T follicular helper cell (primary cell): ENCODE measurements around the gene HESX1.

Experiments
- DNase-seq: peaks from one replicate; pipeline ENCODE4 v3.0.0-alpha.2; 2020; ENCODE audit warnings: low read depth
- total RNA-seq, 2 experiments: gene quantifications; one replicate each; lab custom pipeline; 2026; lab: John Stamatoyannopoulos, UW

The HESX1 gene
- 0.04 to 0.24 reads per million in 2 experiments for total RNA-seq

DNA sequence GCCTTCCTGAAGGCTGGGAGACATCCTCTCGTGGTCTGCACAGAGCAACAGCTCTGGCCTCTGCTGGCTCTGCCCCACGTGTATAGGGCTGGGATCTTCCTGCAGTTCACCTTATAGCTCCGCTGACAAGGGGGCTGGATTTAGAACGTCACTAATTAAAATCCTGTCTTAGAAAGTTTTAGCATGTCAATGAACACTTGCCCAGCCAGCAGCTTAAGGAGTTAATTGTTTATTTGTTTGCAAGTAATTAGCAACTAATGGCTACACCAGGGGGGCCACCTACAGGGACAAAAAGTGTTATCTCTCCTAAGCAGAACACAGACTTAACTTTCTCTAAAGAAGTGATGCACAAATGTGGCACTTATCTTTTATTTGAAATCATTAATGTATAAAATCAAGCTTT is at the start of gene HESX1:
Gene HESX1 (minus strand): TSS at position 84 of the 403 bp plus-strand sequence. CDS start 60 bp downstream, at position 24.
- no peak for DNase-seq

DNA sequence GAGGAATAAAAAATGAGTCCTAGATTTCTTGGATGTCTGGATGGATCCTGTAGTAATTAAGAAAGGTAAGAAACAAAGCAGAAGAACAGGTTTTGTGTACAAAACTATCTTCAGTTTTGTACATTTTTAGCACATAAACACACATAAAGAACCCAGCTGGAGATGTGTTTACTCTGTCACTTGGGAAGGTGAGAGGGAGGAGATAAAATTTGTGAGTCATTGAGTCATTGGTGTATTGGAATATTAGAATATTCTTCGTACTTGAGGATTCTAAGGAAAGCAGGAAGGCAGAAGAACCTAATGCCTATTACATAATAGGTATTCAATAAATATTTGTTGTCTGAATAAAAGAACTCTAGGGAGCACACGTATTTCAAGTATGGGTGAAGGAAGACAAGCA is 45.2 kb upstream of the HESX1 start:
- DNase-seq, result no peak

DNA sequence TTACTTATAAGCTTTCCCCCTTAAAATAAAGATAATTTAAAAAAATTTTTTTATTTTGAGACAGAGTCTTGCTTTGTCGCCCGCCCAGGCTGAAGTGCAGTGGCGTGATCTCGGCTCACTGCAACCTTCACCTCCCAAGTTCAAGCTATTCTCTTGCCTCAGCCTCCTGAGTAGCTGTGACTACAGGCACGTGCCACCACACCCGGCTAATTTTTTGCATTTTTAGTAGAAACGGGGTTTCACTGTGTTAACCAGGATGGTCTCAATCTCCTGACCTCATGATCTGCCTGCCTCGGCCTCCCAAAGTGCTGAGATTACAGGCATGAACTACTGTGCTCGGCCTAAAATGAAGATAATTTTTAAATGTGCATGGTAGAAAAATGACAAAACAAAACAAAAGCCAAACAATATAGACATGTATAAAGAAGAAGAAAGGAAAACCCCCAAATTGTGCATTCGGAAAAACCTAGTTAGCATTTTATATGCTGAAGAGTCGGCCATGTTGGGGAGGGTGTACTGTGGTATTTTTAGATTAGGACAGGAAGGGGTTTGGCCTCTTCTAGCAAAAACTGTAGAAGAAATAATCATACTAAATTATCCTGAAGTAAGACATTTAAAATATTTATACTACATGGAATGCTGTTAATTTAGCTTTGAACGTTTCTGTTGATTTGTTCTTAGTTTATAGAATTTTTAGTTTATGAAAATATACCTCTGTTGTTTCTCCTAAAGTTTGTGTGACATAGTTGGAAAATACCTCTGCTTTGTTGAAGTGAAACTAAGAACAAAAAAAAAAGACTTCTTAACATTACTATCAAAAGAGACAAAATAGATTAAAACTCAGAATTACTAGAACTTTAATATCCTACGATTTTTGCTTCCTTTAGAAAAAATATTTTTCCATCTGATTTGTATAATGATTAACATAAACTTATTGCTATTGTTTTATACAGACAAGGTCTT is 35.1 kb upstream of the HESX1 start:
- DNase-seq, result no peak

DNA sequence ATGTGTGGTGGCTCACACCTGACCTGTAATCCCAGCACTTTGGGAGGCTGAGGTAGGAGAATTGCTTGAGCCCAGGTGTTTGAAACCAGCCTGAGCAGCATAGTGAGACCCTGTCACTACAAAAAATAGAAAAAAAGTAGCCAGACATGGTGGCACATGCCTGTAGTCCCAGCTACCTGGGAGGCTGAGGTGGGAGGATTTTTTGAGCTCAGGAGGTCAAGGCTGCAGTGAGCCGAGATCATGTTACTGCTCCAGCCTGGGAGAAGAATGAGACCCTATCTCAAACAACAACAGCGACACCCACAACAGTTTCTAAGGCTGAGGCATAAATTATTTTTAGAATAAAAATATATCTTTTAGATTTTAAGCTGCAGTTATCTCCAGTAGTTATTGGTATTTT is 34.0 kb upstream of the HESX1 start:
- DNase-seq, result no peak

DNA sequence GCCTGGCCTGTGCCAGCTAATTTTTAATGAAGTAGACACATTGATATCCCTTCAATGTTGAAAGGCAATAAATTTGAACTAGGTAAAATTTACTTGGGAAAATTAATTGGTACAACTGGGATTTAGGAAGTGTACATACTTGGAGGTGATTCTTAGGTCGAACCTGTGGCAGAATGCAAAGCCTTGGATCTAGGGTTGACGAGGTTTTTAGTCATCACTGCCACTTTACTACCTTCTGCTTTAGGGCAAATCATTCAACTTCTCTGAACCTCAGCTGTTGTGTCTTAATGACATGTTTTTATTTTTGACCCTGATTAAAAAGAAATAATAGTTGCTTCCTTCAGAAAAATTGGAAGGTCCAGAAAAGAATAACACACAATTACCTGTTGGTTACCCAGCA is 30.2 kb upstream of the HESX1 start:
- DNase-seq, result no peak

DNA sequence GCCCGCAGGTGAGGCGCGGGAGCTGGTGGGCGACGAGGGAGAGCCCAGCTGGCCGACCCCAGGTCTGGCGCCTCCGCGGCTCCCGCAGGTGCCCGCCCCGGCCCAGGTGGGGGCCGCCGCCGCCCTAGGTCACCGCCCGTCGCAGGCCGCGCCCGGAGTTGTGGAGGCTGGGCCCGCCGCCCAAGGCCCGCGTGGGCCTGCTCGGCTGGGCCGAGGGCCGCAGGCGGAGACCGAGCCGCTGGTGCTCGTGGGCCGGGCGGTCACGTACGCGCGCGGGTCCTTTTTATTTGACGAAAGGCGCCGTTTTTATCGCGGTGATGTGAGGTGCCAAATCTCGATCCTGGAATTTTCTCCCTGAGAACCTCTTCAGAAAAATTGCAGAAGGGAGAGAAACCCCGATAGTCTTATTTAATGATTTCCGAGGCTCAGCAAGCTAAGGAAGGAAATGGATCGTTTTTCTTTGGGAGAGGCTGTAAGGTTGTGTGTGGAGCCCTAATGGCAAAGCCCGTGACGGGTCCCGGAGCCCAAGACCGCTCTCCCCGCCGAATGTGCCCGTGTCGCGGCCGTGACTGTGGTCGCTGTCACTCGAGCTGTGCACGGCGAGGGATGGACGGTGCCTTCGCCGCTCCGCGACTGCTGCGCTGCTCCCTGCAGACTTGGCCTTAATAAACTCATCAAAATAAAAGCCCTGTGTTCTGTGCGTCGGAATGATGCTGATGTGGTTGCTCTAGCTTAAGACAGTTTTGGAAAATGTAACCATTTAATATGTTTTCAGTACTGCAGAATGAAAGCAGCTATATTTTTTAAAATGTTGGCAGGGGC is 28.4 kb upstream of the HESX1 start:
- DNase-seq, result peak; percentile 6

DNA sequence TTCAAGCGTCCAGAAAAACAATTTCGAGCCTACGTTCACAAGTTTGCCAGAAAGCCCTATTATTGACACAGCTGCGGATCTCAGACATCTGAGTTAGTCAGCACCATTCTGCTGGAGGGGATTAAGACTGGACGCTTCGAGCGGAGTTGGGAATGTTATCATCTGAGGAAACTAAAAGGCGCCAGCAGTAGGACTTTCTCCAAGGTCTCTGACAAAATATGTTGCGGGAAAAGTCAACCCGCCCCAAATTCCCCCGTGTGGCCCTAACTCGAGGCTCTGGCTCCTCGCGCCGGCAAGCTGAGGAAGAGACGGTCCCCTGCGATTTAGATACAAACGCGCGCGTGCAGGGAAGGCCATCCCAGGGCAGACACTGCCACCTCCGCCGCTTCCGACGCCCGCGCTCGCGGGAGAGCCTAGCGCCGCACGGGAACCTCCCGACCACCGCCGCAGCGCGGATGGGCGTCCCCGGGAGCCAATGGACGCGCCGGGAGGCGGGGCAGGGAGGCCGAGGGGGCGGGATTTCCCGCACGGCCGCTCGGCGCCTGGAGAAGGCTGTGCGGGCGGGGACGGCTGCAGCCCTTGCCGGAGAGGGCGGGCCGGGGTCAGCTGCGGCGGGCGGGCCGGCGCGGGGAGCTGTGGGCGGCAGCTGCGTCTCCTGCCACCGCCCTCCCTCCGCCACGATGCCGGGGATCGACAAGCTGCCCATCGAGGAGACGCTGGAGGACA is 27.6 kb upstream of the HESX1 start, which contains the start of gene APPL1:
Gene APPL1 (plus strand): TSS at position 526 of the 726 bp plus-strand sequence. CDS start 155 bp downstream, at position 681.
- peak; percentile 77 for DNase-seq

DNA sequence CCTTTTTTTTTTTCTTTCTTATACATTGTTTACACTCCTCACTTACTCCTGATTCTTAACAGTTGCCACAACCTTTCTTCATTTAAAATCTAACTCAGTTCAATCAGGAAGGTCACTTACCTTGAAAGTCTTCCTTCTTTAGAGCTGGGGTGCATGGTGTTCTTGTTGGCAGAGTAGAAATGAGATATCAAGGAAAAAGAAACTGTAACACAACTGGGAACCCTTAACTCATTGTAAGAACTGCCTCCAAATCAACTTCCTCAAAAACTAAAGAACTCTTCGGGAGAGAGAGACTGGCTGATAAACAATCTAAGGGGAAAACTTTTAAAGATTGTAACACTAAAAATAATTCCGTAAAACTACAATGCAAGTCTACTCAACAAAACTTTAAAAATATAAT is 26.4 kb upstream of the HESX1 start:
- DNase-seq, result no peak

DNA sequence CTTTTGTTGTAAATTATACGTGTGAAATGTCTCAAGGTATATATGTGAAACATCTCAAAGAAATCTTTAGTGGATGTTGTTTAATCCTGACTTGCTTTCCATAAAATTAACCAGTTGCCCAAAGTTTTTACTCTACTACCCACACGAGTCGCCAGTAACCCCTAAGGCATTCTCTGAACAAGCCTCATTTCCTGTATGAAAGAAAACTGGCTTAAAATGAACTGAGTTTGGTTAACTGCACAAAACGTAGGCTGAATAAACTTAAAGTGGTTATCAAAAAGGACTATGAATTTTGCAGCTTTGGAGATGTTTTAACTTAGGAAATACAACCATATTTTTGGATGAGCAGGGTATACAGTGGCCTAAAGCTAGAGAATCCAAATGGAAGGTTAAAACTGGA is 25.1 kb upstream of the HESX1 start:
- no peak for DNase-seq

DNA sequence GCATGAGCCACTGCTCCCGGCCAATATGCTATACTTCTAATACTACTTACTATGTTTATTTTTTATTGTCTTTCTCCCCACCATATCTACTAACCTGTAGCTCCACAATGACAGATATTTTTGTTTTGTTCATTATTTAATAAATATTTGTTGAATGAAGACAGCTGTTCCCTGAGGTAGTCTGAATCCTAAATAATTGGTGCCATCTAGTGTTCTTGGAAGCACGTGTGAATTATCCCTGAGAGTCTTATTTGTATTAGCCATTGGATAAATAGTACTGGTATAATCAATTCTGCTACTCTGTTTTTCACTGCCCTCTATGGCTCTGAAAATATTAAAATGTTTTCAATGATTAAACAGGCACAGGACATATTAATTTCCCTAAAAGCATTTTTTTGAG is 22.1 kb upstream of the HESX1 start:
- DNase-seq, result no peak

DNA sequence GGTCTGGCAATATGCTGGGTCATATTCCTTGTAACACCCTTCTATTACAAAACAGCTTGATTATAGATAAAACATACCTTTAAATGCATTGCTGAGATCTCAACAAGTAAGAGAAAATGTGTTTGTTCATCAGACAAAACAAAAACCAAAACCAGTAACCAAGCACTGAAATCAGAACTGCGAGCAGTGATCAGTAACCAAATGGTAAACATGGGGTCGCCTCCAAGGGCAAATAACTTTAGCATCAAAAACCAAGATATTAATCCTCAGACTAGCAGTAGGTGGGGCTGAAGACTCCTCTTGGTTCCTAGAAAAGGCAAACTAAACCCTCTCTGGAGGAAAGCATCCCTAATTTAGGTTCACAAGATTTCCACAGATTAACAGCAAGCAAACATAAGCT is 6.6 kb upstream of the HESX1 start:
- no peak for DNase-seq

DNA sequence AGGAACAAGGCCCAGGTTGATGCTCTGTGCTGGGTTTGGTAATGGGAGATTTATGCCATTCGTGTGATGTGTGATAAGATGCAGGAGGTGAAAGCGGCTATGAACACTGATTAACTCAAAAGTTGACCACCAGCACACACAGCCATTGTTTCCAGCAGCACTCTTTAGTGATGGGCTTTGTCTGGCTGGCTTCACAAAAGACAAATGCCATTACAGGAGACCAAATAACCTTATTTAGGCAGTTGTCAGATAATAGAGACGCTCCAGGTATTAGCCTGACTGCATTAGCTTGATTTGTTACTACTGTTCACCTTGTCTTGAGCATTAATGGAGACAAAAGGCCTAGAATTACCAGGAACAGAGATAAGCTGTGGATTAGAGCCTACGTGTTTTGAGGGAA is 5.1 kb downstream of the HESX1 start:
- no peak for DNase-seq

DNA sequence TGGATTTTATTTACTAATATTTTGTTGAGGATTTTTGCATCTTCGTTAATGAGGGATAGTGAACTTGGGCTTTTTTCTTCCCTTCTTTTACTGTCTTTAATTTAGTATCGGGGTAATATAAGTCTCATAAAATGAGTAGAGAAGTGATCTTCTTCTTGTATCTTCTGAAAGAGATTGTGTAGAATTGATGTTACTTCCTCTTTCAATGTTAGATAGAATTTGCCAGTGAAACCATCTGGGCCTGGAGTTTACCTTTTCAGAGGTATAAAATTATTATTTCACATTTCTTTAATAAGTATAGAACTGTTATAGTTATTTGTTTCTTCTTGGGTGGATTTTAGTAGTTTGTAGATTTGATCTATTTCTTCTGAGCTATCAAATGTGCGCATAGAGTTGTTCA is 7.8 kb downstream of the HESX1 start:
- no peak for DNase-seq

DNA sequence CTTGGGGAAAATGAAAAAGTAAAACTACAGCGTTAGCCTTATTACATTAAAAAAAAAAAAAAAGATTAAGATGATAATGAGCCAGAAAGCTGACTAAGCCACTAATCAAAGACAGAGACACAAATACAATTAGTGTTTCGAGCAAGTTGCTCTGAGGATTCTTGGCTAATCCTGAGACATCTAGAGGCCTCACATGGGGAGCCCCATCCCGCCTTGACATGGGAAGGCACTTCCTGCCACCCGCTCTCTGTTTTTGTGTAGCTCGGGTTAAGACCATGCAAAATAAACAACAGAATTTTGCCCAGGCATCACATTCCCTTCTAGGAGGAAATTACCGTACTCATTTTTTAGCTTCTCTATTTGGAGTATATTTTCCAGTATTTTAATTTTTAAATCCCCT is 15.3 kb downstream of the HESX1 start:
- DNase-seq, result no peak

DNA sequence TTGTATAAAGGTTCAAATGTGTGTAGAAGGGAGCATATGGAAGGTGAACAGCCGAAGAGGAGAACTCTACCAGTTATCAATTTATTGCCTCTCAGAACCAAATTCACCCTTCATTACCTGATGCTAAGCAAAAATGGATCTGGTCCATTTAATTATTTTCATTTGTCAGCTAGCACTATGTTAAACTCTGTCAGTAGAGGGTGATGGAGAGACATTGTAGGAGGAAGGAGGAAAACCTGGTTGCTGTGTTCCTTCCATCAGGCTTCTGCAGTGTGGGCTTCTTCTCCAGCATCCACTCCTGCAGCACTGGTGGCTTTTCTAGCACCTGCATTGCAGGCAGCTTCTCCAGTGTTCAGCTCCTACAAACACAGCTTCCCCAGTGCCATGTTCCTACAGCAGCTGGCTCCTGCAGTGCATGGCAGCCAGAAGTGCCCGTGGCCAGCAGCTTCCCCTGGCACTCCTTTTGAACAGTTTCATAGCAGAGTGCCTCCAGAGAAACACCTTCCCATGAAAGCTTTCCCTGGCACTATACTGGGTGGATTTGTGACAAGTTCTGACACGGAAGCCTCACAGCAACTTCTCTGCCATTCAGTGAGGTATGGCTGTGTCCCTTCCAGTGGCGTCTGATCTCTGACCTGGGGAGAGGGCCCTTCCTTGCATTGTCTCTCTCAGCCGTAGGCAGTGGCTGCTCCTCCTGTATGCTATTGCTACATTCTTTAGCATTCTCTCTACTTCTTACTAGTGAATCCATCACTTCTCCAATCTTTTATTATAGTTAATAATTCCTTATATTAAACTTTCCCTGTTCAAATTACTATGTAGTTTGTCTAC is 20.0 kb downstream of the HESX1 start:
- DNase-seq, result no peak

DNA sequence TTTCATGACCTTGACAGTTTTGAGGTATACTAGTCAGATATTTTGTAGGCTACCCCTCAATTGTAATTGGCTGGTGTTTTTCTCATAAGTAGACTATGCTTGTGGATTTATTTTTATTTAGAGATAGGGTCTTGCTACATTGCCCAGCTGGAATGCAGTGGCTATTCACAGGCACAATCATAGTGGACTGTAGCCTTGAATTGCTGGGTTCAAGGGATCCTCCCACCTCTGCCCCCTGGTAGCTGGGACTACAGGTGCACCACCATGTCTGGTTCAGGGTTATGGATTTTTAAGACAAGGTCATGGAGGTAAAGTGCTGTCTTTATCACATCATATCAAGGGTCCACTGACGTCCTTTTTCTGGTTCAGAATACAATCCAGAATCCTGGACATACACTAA is 23.7 kb downstream of the HESX1 start:
- no peak for DNase-seq

DNA sequence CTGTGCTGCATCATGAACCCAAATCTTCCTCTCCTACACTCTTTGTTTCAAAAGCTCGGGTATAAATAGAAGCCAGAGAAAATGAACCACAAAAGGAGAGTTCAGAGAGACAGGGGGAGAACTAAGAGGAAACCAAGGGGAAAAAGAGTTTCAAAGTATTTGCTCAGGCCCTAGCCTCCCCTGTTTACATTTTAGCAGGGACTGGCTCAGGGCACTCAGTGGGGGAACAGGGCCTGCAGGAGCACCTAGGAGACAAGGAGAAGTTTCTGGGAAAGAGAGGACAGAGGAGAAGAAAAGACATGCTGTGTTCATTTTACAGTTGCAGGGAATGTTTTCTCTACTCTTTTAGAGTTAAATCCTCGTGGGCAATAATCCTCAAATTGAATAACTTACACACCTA is 26.1 kb downstream of the HESX1 start:
- no peak for DNase-seq

DNA sequence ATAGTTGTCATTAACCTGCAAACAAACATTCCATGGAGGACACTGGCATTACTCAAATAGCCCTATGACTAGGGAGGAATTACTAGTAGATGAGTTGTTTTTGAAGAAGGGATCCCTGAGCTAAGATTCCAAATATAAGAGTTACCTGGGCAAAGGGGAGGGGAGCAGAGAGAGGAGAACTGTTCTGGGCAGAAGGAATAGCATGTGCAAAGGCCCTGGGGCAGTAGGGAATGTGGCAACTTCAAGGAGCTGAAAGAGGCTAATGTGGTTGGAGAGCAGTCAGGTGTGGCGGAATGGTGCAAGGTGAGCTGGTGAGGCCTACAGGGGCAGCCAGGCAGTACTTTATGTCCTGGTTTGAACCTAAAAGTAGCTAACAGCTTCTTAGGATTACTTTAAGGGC is 28.8 kb downstream of the HESX1 start:
- DNase-seq, result no peak

DNA sequence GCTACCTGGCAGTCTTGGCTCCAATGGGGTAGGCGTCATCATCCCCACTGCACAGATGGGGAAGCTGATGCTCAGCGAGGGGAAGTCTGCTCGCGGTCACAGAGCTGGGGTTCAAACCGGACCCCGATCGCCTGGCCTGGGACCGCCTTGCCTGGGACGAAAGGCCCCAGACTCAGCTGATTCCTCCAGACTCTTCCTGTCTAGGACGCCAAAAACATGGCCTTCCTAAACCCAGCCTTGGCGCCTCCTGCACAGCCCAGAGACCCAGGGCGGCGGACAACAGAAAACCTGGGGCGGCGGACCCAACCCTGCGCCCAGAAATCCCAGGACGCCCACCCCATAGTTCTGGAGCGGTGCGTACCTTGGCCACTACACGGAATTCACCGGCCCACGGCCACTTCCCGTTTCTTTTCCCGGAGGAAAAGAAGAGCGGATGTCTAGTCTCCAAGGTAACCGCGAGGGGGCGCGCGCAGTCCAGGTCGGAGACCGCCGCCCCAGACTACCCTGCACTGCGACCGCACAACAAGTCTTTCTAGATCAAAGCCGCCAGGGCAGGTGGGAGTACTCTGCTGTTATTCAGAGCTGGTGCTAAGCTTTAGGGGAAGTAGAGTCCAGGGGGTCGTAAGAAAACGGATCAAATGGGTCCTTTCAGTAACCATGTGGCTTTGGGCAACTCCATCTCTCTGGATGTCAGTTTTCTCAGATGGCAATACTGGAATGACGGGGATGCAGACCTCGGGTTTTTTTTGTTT is 29.7 kb downstream of the HESX1 start:
- peak; percentile 17 for DNase-seq

DNA sequence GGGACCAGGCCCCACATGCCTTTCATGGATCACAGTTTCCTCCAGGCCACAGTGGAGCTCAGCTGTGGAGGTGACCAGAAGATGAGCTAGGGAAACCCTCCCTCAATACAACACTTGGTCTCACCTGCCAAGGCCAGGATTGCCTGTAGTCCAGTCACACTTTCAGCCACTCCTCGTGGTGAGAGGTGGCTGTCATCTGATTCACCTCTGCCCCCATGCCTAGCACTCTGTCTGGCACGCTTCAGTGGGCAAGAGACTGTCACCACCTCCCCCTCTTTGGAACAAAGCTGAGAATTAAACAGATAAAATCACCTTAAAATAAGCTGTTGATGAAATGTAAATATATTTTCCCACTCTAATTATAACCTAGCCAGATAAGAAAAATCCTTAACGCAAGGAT is 30.7 kb downstream of the HESX1 start:
- DNase-seq, result no peak
